Activated gamma-delta T cell (primary cell): ENCODE measurements around the gene GATD1.

Experiments
- DNase-seq: peaks from one replicate; lab custom pipeline; 2025; lab: John Stamatoyannopoulos, UW
- total RNA-seq, 2 donors: gene quantifications; one replicate each; lab custom pipeline; 2026; lab: John Stamatoyannopoulos, UW

Gene GATD1, protein sequence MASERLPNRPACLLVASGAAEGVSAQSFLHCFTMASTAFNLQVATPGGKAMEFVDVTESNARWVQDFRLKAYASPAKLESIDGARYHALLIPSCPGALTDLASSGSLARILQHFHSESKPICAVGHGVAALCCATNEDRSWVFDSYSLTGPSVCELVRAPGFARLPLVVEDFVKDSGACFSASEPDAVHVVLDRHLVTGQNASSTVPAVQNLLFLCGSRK
- 65.8 to 79.9 reads per million in 2 donors for total RNA-seq

GRCh38 chr11:777288-778255 is at the start of gene GATD1:
Gene GATD1 (minus strand): TSS chr11:777487. CDS start chr11:777462, 25 bp downstream.
- peak; percentile 93 for DNase-seq

GRCh38 chr11:826836-827145 is 49.5 kb upstream of the GATD1 start:
- no peak for DNase-seq

DNA sequence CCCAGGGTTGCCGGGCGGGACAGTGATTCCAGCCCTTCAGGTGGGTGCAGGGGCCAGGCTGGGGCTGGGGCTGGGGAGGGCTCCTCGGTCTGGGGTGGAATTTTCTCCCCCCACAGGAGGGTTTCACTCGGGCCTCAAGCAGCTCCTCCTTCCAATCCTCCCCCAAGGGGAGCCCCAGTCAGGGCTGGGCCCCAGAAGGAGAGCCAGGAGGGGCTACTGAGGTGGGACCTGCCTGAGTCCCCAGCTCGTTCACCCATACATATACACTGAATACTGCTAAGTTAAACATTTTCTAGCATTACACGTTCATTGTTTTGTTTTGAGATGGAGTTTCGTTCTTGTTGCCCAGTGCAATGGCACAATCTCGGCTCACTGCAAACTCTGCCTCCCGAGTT is 48.9 kb upstream of the GATD1 start:
- DNase-seq: no peak

DNA sequence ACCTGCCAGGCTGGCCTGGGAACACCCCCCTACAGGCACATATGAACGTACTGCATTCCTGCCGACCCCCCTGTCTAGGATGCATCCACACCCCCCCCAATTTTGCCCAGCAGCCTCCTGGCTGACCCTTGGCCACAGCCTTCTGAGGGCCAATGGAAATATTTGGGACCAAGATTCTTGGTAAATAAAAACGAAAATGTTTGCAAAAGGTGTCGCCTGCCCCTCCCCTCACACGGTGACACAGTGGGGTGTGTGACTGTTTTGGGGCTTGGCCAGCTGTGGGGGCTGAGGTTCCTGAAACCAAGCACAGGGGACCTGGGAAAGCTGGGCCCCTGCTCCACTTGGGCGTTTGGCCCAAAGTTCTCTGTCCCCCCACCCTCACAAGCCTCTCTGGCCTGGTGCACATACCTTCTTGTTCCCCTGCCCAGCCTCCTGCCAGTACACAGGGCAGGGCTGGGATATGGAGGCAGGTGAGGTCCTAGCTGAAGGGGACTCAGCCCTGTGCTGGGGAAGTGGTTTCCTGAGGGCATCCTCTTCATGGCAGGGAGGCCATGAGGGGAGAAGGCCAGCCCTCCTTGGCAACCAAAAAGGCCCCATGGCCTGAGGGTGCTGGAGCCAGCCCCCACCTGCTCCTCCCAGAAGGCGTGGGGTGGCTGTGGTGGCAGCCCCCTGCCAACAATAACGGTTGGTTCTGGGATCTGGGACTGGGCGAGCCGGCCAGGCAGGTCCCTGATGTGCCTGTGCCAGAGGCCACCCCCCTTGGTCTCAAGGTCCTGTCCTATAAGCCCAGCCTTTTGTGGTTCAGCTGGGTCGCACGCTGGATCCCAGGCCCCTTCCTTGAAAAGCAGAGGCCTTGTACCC is 48.3 kb upstream of the GATD1 start:
- no peak for DNase-seq

GRCh38 chr11:824942-825341 is 47.7 kb upstream of the GATD1 start:
- DNase-seq: no peak

GRCh38 chr11:824292-824880 is 47.1 kb upstream of the GATD1 start:
- DNase-seq: no peak

GRCh38 chr11:823441-824291 is 46.4 kb upstream of the GATD1 start:
- no peak for DNase-seq

DNA sequence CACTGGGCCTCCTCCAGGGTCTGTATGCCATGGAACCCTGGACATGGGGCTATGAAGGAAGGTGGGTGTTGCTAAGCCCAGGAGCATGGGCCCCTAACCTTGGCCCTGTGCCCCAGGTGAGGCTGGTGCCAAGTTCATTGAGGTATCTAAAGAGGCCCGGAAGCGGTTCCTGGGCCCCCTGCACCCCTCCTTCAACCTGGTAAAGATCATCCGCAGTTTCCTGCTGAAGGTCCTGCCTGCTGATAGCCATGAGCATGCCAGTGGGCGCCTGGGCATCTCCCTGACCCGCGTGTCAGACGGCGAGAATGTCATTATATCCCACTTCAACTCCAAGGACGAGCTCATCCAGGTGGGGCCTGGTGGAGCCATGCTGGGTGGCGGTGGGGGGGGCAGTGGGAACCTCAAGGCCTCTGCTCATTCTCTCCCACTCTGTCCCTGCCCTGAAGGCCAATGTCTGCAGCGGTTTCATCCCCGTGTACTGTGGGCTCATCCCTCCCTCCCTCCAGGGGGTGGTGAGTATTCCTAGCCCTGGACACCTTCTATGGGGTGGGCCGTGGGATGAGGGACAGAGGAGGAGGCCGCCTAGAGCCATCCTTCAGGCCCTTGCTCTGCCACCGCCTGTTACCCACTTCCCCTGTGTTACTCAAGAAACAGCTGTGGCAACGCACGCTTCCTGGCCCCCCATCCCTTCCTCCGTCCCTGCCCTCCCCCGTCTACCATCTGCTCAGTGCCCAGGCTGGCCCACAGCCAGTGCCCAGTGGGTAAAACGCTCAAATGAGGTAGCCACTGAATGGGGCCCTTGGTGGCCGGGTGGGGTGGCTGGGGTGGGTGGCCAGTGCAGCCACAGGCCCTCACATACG is 44.5 kb upstream of the GATD1 start:
- no peak for DNase-seq

- DNase-seq: no peak
Measured at GRCh38 chr11:820655-821511, 43.6 kb upstream of the GATD1 start.

- DNase-seq: peak; percentile 87
Measured at GRCh38 chr11:819943-820649, 42.8 kb upstream of the GATD1 start.

GRCh38 chr11:819129-819931 is 42.0 kb upstream of the GATD1 start:
- peak; percentile 86 for DNase-seq

- DNase-seq: no peak
Measured at GRCh38 chr11:818396-819128, 41.3 kb upstream of the GATD1 start, which contains the start of gene PNPLA2. Gene PNPLA2 (plus strand): TSS chr11:818914. CDS start chr11:819719, 805 bp downstream.

- DNase-seq: no peak
Measured at GRCh38 chr11:816433-816779, 39.1 kb upstream of the GATD1 start.

GRCh38 chr11:815675-816432 is 38.6 kb upstream of the GATD1 start:
- no peak for DNase-seq

- DNase-seq: no peak
Measured at GRCh38 chr11:813456-814096, 36.3 kb upstream of the GATD1 start.

DNA sequence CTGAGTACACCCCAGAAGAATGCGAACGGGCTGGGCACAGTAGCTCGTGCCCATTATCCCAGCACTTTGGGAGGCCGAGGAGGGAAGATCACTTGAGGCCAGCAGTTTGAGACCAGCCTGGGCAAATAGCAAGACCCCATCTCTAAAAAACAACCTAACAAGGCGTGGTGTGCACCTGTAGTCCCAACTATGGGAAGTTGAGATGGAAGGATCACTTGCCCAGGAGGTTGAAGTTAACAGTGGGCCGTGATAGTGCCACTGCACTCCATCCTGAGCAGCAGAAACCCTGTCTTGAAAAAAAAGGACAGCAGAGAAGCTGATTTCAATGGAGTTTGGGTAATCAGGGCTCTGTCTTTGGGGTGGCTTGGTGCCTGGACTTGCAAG is 35.8 kb upstream of the GATD1 start:
- DNase-seq: no peak
